GM21825 (cell line): Measurements from ENCODE around the gene PIBF1.
A peak's percentile ranks its signal among the peaks of the same experiment; 100 is the strongest.
"Not testable (repeated sequence)": the region's sequence is repeated elsewhere in the genome, so short reads cannot be mapped to it uniquely, and the experiment has no call there.

Source experiments
- ATAC-seq: cut with Tn5 transposase; IDR thresholded peaks from one replicate; pipeline ENCODE4 v1.9.1; 2021; ENCODE audit warnings: mild to moderate bottlenecking, moderate library complexity; ENCODE audit not compliant: unreplicated experiment

PIBF1 gene

DNA sequence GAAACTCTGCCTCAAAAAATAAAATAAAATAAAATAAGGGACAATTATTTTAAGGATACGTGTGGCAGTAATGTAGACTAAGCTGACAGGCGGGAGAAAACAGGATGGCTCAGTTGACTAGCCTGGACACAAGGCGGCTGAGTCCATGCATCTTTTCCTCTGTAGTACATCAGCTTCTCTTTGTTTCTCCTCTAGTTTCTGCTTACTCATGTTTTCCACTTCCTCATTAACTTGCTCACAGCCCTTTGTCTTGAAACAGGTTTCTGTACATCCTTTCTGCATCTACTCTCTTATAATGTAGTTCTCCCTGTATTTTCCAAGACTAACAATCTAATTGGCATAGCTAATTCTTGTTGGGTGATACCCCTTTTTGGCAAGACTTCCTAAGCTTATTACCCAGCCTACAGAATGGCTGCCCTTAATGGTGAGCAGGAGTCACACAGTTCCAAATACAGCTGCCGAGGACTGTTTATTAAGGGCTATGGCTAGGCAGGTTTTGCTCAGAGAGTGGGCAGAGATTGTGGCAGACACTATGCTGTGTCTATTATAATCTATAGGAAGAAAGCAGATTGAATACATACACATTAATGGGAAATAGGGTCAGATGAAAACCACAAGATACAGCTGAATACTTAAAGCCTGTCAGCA lies 218.2 kb downstream of the PIBF1 start:
- peak; percentile 84 for ATAC-seq

DNA sequence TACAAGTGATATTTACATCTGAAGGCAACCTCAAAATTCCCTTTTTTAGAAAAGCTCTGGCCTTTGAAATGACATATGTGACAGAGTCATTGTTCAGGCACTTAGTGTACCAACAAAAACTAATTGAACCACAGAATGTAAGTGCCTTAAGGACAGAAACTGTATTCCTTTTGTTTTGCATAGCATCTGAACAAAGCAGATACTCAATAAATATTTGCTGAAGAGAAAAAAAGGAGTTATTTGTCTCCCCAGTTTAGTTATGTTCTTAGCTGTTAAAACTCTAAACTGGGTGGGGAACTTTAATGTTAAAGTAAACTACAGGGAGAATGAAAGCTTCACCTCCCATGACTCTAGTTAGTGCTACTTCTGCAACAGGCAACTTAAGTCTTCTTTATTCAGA lies 220.0 kb downstream of the PIBF1 start:
- ATAC-seq, result no peak

- ATAC-seq, result no peak
Observed at GRCh38 chr13:73011751-73012150, 229.8 kb downstream of the PIBF1 start.

DNA sequence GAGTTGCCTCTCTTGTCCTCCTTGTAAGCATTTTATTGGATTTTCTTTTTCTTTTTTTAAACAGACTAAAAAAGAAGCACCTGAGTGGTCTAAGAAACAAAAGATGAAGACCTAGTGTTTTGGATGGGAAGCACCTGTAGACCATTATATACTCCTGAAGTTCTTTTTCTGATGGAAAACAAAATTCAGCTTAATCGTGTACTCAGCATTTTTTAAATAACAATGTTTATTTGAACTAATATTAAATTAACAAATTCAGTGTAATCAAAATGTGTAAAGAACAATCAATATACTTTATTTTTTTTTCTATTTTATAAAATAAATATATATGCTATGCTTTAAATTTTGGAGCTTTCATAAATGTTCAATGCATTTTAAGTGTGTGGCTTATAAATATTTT lies 233.9 kb downstream of the PIBF1 start:
- no peak for ATAC-seq

DNA sequence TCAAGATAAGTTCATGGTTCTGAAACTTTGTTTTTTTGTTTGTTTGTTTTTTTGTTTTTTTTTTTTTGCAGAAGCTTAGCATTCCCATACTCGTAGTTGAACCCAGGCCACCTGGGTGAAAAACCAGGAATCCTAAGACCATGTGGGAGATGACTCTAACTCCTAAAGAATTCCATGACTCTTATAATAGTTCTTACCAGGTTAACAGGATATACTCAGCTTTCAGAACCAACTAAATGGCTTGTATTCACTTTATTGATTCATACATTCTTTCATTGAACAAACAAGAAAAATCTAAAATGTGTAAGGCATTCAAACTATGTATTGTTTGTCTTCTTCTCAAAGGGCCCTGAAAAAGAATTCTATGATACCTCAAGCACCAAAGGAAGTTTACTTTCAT lies 236.4 kb downstream of the PIBF1 start:
- ATAC-seq, result no peak

GRCh38 chr13:73025217-73026012 lies 243.5 kb downstream of the PIBF1 start:
- no peak for ATAC-seq

DNA sequence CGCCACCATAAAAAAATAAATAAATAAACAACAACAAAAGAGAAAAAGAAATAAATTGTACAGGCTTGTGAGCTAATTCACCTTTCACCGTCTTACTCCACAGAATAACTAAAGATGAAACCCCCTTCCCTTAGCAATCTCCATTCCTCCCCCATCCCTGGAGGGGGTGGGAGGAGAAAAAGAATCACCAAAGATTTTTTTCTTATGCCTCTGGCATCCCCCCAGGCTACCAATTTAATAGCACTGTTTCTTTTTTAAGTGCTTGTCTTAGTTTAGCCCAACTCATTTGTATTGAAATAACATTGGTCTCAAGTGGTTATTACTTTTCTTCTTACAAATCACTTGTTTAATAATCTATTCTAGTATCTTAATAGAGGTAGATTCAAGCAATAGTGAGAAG lies 253.0 kb downstream of the PIBF1 start:
- no peak for ATAC-seq

DNA sequence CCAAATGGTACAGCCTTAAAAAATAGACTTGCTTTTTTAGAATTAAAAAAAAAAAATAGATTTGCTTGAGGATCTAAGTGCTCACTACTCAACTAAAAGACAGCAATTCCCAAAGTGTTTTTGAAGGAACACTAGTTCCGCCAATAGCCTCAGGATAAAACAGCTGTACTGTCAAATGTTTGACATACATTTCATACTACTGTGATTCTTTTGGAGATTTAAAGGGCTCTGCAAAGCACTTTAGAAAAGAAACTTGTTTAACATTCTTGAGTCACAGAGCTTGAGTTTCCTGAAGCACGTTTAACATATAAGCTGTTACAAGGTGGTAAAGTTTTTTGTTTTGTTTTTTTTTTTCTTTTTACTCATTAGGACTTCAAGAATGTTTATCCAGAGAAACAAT lies 253.7 kb downstream of the PIBF1 start:
- ATAC-seq, result no peak

DNA sequence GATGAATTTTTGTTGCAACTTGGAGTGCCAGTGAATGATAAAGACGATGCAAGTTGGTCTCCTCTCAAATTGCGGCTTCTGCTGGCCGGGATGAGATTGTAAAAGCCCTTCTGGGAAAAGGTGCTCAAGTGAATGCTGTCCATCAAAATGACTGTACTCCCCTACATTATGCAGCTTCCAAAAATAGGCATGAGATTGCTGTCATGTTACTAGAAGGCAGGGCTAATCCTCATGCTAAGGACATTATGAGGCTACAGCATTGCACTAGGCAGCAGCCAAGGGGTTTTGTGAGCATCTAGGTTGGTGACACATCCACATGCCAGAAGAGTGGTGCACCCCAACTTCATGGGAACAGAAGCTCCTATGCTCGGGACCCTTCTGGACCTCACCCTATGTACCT lies 254.6 kb downstream of the PIBF1 start:
- no peak for ATAC-seq

- ATAC-seq, result no peak
Observed at GRCh38 chr13:73038064-73038463, 256.1 kb downstream of the PIBF1 start.

DNA sequence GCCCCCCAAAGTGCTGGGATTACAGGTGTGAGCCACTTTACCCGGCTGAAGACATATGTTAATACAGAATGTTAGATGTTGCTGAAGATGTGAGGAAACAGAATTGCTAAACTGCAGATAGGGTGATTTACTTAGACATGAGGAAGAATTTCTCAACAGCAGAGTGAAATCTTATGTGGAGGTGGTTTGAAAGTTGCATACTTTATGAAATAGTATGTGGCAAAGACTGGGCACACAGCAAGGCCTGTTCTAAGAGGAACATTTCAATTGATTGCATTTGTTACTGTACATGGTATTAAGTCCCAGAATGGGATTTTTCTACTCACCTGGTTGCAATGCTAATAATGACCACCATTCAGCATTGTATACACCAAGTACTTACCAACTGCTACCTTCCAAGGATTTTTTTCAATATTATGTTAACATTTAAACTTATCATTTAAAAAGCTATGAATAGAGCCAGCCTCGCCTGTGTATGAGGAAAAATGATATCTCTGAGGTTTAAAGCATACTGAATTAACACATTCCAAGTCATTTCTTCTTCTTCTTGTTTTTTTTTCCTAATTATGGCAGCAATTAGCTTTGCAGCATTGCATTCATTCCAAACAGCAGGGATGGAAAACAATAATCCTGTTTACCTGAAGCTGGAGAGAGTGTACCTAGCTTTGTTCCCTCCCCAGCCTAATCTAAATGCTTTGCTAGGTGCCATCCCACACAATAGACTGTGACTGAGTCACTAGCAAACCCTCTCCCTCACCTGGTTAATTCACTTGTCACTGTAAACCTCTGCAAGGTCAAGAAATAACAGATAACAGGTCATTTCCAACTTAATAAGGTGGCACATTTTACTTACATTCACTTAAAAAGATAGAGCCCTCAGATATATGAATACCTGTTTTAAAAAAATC lies 257.5 kb downstream of the PIBF1 start:
- ATAC-seq, result no peak

- no peak for ATAC-seq
Observed at GRCh38 chr13:73040484-73040883, 258.6 kb downstream of the PIBF1 start.

DNA sequence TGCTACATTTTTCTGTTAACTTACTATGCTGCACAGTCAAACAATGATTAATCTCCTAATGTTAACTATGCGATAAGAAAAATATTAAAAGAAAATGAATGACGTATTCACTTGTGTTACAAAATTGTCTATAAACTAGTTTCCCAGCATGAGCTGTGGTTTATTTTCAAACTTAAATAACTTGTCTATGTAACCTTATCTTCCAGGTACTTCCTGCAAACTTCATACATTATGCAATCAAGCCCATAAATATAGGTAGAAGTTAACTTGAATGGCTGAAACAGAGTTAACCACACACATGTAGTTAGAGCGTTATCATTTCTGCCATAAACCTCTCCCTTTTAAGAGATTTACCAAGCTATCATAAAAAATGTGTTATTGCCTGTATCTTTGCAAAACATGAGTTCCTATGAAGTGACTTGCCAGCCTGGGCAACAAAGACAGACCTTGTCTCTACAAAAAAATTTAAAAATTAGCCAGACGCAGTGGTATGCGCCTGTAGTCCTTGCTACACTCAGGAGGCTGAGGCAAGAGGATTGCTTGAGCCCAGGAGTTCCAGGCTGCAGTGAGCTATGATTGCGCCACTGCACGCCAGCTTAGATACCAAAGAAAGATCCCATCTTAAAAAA lies 259.1 kb downstream of the PIBF1 start:
- no peak for ATAC-seq

- no peak for ATAC-seq
Observed at GRCh38 chr13:73045031-73045430, 263.1 kb downstream of the PIBF1 start.

GRCh38 chr13:73048615-73049014 lies 266.7 kb downstream of the PIBF1 start:
- not testable (repeated sequence) for ATAC-seq

DNA sequence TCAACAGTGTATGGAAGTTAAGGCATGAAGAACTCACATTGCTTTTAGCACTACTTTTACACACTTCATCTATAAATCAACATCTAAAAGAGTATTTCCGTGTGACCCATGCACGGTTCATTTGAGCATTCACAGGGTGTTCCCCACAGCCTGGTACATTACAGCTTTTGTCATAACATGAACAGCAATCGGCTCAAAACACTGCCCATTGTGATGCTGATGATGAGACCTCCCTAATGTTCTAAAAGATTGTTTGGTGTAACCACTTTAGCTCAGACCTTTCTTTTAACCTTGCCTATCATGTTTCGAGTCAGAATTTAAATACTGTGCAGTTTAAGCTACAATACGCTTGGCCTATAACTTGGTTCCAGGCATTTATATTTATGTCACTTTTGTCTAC lies 272.8 kb downstream of the PIBF1 start:
- no peak for ATAC-seq

DNA sequence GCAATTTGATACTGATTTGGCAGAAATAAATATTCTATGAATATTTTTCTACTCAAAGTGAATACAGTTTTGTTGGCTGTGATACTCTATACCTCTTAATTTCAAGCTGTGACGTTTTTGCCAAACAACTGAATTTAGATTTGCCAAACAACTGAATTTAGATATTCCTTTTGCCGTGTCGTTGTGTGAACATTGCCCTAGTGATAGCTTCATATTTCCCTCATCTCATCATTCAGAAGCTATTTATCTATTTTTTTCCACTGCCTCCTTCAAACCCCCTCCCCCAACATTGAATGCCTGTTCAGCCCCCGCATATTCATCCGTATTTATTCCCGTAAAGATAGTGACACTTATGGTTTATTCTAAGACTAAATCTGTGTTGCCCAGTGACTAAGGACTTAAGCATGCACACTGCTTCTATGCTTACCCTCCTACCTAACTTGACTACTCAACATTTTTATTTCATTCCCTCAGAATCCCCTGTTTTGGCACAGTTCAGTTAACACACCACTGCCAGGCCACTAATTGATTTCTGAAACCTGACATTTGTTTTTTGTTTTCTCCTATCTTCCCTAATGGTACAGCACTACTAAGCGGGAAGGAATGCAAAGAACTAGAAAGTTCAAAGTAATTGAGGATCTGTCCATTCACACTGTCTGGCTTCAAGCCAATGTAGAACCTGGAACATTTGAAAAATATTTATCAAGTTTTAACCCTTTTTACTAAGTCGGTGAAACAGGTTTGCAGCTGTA lies 274.1 kb downstream of the PIBF1 start:
- no peak for ATAC-seq

DNA sequence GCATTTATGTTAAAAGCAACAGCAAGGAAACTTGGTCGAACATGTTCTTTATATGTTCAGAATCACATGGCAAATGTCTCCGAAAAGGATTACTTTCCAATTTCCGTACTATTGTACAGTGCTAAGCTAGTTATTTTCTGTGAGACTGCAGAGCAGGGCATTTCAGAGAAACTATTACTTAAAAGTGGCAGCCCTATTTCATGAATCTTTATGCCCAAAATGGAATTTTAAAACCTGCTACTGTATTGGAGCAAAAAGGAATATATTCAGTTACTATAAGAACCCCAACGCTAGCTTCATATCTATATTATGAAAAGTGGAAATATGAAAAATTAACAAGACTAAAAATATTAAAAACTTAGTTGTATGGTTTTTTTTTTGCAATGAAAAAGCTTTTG lies 274.6 kb downstream of the PIBF1 start:
- ATAC-seq, result no peak

- no peak for ATAC-seq
Observed at GRCh38 chr13:73057284-73058063, 275.5 kb downstream of the PIBF1 start.

DNA sequence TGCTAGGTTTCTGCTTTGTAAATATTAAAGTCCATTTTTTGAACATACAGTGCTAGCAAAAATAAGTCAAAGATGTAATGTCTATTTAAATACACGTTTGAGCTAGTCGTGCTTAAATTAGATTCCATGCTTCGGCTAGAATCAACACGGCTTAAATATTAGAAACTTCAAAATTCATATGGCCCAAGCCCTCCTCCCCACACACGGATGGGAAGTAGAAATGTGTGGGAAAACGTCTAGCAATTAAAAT lies 276.1 kb downstream of the PIBF1 start:
- no peak for ATAC-seq
